ENCODE measurements around the gene UNC5B.

DNA sequence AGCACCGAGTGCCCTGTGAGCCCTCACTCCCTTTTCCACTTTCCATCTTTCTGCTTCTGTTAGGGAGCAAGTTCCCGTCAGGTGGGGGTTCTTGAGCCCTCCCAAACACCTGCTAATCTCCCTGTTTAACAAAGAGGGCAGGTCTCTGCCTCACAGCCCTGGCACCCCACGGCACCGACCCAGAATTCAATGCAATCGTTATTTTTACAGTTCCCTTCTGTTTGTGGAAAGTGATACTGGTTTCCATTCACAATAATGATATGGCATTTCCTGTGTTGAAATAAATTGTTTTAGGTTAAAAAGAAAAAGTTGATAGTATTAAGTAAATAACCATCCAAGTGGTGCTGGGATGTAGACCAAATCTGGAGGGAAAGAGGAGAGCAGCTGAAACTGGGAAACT lies 67.8 kb downstream of the UNC5B start:
- TF ChIP-seq POLR2A (IDR thresholded peaks at IDR 0.05): no peak
- TF ChIP-seq, protein P1, sequence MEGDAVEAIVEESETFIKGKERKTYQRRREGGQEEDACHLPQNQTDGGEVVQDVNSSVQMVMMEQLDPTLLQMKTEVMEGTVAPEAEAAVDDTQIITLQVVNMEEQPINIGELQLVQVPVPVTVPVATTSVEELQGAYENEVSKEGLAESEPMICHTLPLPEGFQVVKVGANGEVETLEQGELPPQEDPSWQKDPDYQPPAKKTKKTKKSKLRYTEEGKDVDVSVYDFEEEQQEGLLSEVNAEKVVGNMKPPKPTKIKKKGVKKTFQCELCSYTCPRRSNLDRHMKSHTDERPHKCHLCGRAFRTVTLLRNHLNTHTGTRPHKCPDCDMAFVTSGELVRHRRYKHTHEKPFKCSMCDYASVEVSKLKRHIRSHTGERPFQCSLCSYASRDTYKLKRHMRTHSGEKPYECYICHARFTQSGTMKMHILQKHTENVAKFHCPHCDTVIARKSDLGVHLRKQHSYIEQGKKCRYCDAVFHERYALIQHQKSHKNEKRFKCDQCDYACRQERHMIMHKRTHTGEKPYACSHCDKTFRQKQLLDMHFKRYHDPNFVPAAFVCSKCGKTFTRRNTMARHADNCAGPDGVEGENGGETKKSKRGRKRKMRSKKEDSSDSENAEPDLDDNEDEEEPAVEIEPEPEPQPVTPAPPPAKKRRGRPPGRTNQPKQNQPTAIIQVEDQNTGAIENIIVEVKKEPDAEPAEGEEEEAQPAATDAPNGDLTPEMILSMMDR (IDR thresholded peaks at IDR 0.05): no peak
